MM.1S (cell line): ENCODE data around the gene SURF2.

ENCODE experiments used
- EZH2 ChIP-seq: fragments of 300-600 bp; sonication (generic); optimal IDR thresholded peaks from 2 replicates; pipeline ENCODE3; 2017; ENCODE audit warnings: low read depth, mild to moderate bottlenecking, antibody characterized with exemption, low read length, mixed read lengths
- EZH2phosphoT487 ChIP-seq: fragments of 300-600 bp; sonication (generic); IDR thresholded peaks from 2 replicates; pipeline ENCODE4 v1.6.1; 2018; ENCODE audit warnings: antibody characterized with exemption, low read length
- TF ChIP-seq, protein P1 (sequence below): fragments of 300-600 bp; sonication (generic); IDR thresholded peaks from 2 replicates; pipeline ENCODE4 v1.5.1; 2016; ENCODE audit warnings: antibody characterized with exemption, low read length, mixed read lengths

DNA sequence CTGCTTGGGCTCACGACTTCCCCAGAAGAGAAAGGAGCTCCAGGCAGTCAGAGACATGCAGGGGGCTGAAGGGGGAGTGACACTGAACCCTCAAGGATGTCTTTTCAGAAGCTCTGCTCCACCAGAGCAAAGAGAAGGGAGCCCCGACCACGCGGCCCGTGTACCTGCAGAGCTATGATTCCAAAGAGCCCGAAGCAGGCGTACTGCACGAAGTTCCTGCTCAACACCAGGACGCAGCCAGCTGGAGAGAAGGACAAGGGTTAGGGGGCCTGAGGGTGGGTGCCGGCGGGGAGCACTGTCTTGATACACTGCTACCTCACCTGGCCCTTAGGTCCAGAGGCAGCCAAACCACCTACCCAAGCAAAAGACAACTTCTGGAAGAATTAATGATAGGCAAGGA lies 10.1 kb downstream of the SURF2 start:
- TF ChIP-seq EZH2 (no peak), EZH2phosphoT487 (no peak)
- TF ChIP-seq, protein P1, sequence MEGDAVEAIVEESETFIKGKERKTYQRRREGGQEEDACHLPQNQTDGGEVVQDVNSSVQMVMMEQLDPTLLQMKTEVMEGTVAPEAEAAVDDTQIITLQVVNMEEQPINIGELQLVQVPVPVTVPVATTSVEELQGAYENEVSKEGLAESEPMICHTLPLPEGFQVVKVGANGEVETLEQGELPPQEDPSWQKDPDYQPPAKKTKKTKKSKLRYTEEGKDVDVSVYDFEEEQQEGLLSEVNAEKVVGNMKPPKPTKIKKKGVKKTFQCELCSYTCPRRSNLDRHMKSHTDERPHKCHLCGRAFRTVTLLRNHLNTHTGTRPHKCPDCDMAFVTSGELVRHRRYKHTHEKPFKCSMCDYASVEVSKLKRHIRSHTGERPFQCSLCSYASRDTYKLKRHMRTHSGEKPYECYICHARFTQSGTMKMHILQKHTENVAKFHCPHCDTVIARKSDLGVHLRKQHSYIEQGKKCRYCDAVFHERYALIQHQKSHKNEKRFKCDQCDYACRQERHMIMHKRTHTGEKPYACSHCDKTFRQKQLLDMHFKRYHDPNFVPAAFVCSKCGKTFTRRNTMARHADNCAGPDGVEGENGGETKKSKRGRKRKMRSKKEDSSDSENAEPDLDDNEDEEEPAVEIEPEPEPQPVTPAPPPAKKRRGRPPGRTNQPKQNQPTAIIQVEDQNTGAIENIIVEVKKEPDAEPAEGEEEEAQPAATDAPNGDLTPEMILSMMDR: no peak
